Melanocyte of skin (primary cell): ENCODE measurements around the gene ZBTB7B. TPM values are rescaled to one million over a fixed set of nuclear protein-coding genes. Genes with fewer than 3 reads are reported as not detected.

Experiments
- small RNA-seq, 2 donors: library from RNA; depleted of rRNA; stranded (forward); fragments of <200 nt; gene quantifications; one replicate each; pipeline ENCODE3, GENCODE V24; 2012
- total RNA-seq, 2 donors: library from RNA; depleted of rRNA; stranded (reverse); fragments of >200 nt; gene quantifications; 2 replicates each; pipeline ENCODE4 v1.2.3, GENCODE V29; 2012

Gene ZBTB7B
- total RNA-seq = 10 to 100 TPM; 20.0 to 25.8 TPM

GRCh38 chr1:155002464-155003226 lies at the start of gene ZBTB7B:
Gene ZBTB7B (plus strand): TSS chr1:155002802. CDS start chr1:155014661, 11,859 bp downstream.

GRCh38 chr1:154955718-154956543 lies 46.7 kb upstream of the ZBTB7B start, which contains the start of gene PBXIP1:
Gene PBXIP1 (minus strand): TSS chr1:154956099. CDS start chr1:154953721, 2,378 bp downstream.

GRCh38 chr1:154961207-154962155 lies 41.1 kb upstream of the ZBTB7B start, which contains the start of gene PYGO2:
Gene PYGO2 (minus strand): TSS chr1:154961782. CDS start chr1:154961576, 206 bp downstream.

GRCh38 chr1:154970631-154971340 lies 31.8 kb upstream of the ZBTB7B start, which contains the start of gene SHC1:
Gene SHC1 (minus strand): TSS chr1:154970747. CDS start chr1:154970526, 221 bp downstream.

GRCh38 chr1:154974102-154974807 lies 28.3 kb upstream of the ZBTB7B start, which contains the start of gene CKS1B:
Gene CKS1B (plus strand): TSS chr1:154974681. CDS start chr1:154974746, 65 bp downstream.

GRCh38 chr1:154982897-154983648 lies 19.5 kb upstream of the ZBTB7B start, which contains the start of gene FLAD1:
Gene FLAD1 (plus strand): TSS chr1:154983344. CDS start chr1:154983695, 351 bp downstream.

GRCh38 chr1:154993572-154994268 lies 8.9 kb upstream of the ZBTB7B start, which contains the start of gene LENEP:
Gene LENEP (plus strand): TSS chr1:154993586. CDS start chr1:154993608, 22 bp downstream.

GRCh38 chr1:155033524-155033923 lies 30.9 kb downstream of the ZBTB7B start, which contains the start of the genes DCST1 and DCST2:
Gene DCST1 (plus strand): TSS chr1:155033824. CDS start chr1:155034037, 213 bp downstream.
Gene DCST2 (minus strand): TSS chr1:155033781. CDS start chr1:155033701, 80 bp downstream.

GRCh38 chr1:155050560-155051341 lies 48.1 kb downstream of the ZBTB7B start, which contains the start of gene ADAM15:
Gene ADAM15 (plus strand): TSS chr1:155051316. CDS start chr1:155051387, 71 bp downstream.

GRCh38 chr1:155063550-155064110 lies 61.0 kb downstream of the ZBTB7B start, which contains the start of gene EFNA4:
Gene EFNA4 (plus strand): TSS chr1:155063740. CDS start chr1:155063824, 84 bp downstream.

Small RNAs within 50 kb of the gene (small RNA-seq; reads per million reads assigned to genes)
- 0 reads per million in 2 donors for gene MIR4258

Other genes starting within 250 kb of the ZBTB7B start
- under 1 TPM; under 0.01 TPM for gene KCNN3, start 132.5 kb upstream of the ZBTB7B start, total RNA-seq
- 10 to 100 TPM in 1 of 2 donors, 1 to 10 TPM in 1; 8.3 to 11.0 TPM for gene PMVK, start 66.1 kb upstream of the ZBTB7B start, total RNA-seq
- 10 to 100 TPM; 23.0 to 39.9 TPM for gene PBXIP1, start 46.7 kb upstream of the ZBTB7B start, total RNA-seq
- gene PYGO2, start 41.0 kb upstream of the ZBTB7B start, total RNA-seq = 10 to 100 TPM; 15.7 to 22.0 TPM
- 100 to 1,000 TPM; 114 to 143 TPM for gene SHC1, start 32.1 kb upstream of the ZBTB7B start, total RNA-seq
- 100 to 1,000 TPM in 1 of 2 donors, 10 to 100 TPM in 1; 59.9 to 210 TPM for gene CKS1B, start 28.1 kb upstream of the ZBTB7B start, total RNA-seq
- gene FLAD1, start 19.5 kb upstream of the ZBTB7B start, total RNA-seq = 10 to 100 TPM; 33.4 to 46.0 TPM
- gene LENEP, start 9.2 kb upstream of the ZBTB7B start, total RNA-seq = 1 to 10 TPM in 1 of 2 donors, under 1 TPM in 1; 0.67 to 1.0 TPM
- gene DCST2, start 31.0 kb downstream of the ZBTB7B start, total RNA-seq = under 1 TPM in 1 of 2 donors, not detected in 1; under 0.01 TPM
- under 1 TPM in 1 of 2 donors, not detected in 1; under 0.01 TPM for gene DCST1, start 31.0 kb downstream of the ZBTB7B start, total RNA-seq
- gene ADAM15, start 48.5 kb downstream of the ZBTB7B start, total RNA-seq = 10 to 100 TPM; 65.7 to 78.6 TPM
- 1 to 10 TPM; 2.1 to 3.3 TPM for gene EFNA4, start 60.9 kb downstream of the ZBTB7B start, total RNA-seq
- gene EFNA3, start 76.0 kb downstream of the ZBTB7B start, total RNA-seq = under 1 TPM; 0.33 to 0.69 TPM
- gene EFNA1, start 125.1 kb downstream of the ZBTB7B start, total RNA-seq = 10 to 100 TPM in 1 of 2 donors, 1 to 10 TPM in 1; 8.3 to 13.4 TPM
- gene SLC50A1, start 133.1 kb downstream of the ZBTB7B start, total RNA-seq = 10 to 100 TPM; 33.3 to 43.4 TPM
- gene DPM3, start 137.7 kb downstream of the ZBTB7B start, total RNA-seq = 10 to 100 TPM; 33.3 to 74.0 TPM
- 100 to 1,000 TPM; 123 to 126 TPM for gene KRTCAP2, start 170.5 kb downstream of the ZBTB7B start, total RNA-seq
- gene TRIM46, start 171.0 kb downstream of the ZBTB7B start, total RNA-seq = 1 to 10 TPM; 3.4 to 4.3 TPM
- 10 to 100 TPM in 1 of 2 donors, 1 to 10 TPM in 1; 8.0 to 10.3 TPM for gene THBS3, start 205.1 kb downstream of the ZBTB7B start, total RNA-seq
- gene MTX1, start 205.9 kb downstream of the ZBTB7B start, total RNA-seq = 10 to 100 TPM; 38.9 to 59.3 TPM